H1 (cell line): ENCODE measurements around the gene GCC1. TPM values are rescaled to one million over a fixed set of nuclear protein-coding genes. Genes with fewer than 3 reads are reported as not detected.

Source experiments
- CTCF ChIA-PET: fragments of 300-600 bp; sonication (Branson Sonifier 250); formaldehyde crosslinking; loops from one replicate; lab custom pipeline; 2021; ENCODE audit not compliant: partially characterized antibody; lab: Charles Lee
- POLR2A ChIA-PET: fragments of 300-600 bp; sonication (Branson Sonifier 250); formaldehyde crosslinking; loops from one replicate; lab custom pipeline; 2021; ENCODE audit warnings: inconsistent platforms; ENCODE audit not compliant: partially characterized antibody; lab: Charles Lee
- DNase-seq, 2 experiments: peaks; one replicate each; pipeline versions ENCODE4 v3.0.0 to v3.0.0-alpha.2; 2010 to 2022; ENCODE audit warnings: low spot score in 2 of 2, low read depth in 1 of 2, mixed read lengths in 1 of 2
- FAIRE-seq: peaks from 2 replicates; lab custom pipeline; 2011; peaks lifted over from hg19 to GRCh38; lab: Jason Lieb, UNC
- H2AFZ ChIP-seq: 2 replicates; pipeline ENCODE4 v1.8.1; 2012; ENCODE audit warnings: low read length, inconsistent platforms
- H2AK5ac ChIP-seq: 2 replicates; pipeline ENCODE4 v1.6.1; 2013; ENCODE audit warnings: low read depth, low read length
- H2BK120ac ChIP-seq: replicated peaks from 2 replicates; pipeline ENCODE3; 2013; ENCODE audit warnings: low read depth, low read length, inconsistent platforms
- H2BK12ac ChIP-seq: 2 replicates; pipeline ENCODE4 v1.6.1; 2013; ENCODE audit warnings: low read depth, low read length
- H2BK15ac ChIP-seq: 2 replicates; pipeline ENCODE4 v1.6.1; 2013; ENCODE audit warnings: low read length
- H2BK20ac ChIP-seq: 2 replicates; pipeline ENCODE4 v1.6.1; 2013; ENCODE audit warnings: low read length
- H2BK5ac ChIP-seq: 2 replicates; pipeline ENCODE4 v1.6.1; 2013; ENCODE audit warnings: low read depth, low read length
- H3K14ac ChIP-seq: 2 replicates; pipeline ENCODE4 v1.6.1; 2013; ENCODE audit warnings: inconsistent platforms; ENCODE audit not compliant: insufficient read length
- H3K18ac ChIP-seq: 2 replicates; pipeline ENCODE4 v1.6.1; 2013; ENCODE audit warnings: low read length; ENCODE audit errors: extremely low read depth
- H3K23ac ChIP-seq: 2 replicates; pipeline ENCODE4 v1.6.1; 2013; ENCODE audit warnings: inconsistent platforms; ENCODE audit not compliant: insufficient read length
- H3K23me2 ChIP-seq: 2 replicates; pipeline ENCODE4 v1.6.1; 2013; ENCODE audit warnings: low read depth, low read length
- H3K27ac ChIP-seq: 2 replicates; pipeline ENCODE4 v1.6.1; 2011; ENCODE audit warnings: low read depth, low read length, inconsistent platforms
- H3K27me3 ChIP-seq, 4 experiments: replicated peaks in 1 of 4; 1 replicate in 1 of 4; 2 replicates in 3 of 4; pipeline versions ENCODE4 v1.6.1 to v1.8.1; 2011 to 2013; ENCODE audit warnings: low read length in 3 of 4, mild to moderate bottlenecking in 3 of 4, inconsistent platforms in 2 of 4, mixed read lengths in 2 of 4, moderate library complexity in 1 of 4; ENCODE audit not compliant: control insufficient read depth in 3 of 4, insufficient read depth in 3 of 4; ENCODE audit errors: extremely low read depth in 1 of 4
- H3K36me3 ChIP-seq, 4 experiments: 2 replicates each; pipeline versions ENCODE4 v1.6.1 to v1.8.1; 2011 to 2013; ENCODE audit warnings: mild to moderate bottlenecking in 4 of 4, low read length in 3 of 4, moderate library complexity in 2 of 4, control low read depth in 1 of 4, inconsistent platforms in 1 of 4; ENCODE audit not compliant: insufficient read depth in 4 of 4, control insufficient read depth in 2 of 4
- H3K4ac ChIP-seq: replicated peaks from 2 replicates; pipeline ENCODE3; 2013; ENCODE audit warnings: low read length, low read depth, mixed read lengths, inconsistent platforms; ENCODE audit not compliant: insufficient read length
- H3K4me1 ChIP-seq, 4 experiments: replicated peaks in 1 of 4; 1 replicate in 1 of 4; 2 replicates in 3 of 4; pipeline versions ENCODE4 v1.6.1 to v1.8.1; 2011 to 2013; ENCODE audit warnings: low read length in 3 of 4, inconsistent platforms in 2 of 4, mixed read lengths in 1 of 4; ENCODE audit not compliant: insufficient read depth in 4 of 4, control insufficient read depth in 3 of 4
- H3K4me2 ChIP-seq, 2 experiments: 2 replicates each; pipeline versions ENCODE4 v1.6.1 to v1.8.1; 2011 to 2013; ENCODE audit warnings: low read depth in 2 of 2, low read length in 2 of 2, control low read depth in 1 of 2, inconsistent platforms in 1 of 2, mild to moderate bottlenecking in 1 of 2; ENCODE audit not compliant: insufficient read depth in 1 of 2
- H3K4me3 ChIP-seq, 4 experiments: fragments of 200-600, 300-600 bp in 1 of 4; sonication (generic), shearing (Covaris generic), sonication (Bioruptor Twin) in 1 of 4; 2 replicates each; pipeline versions ENCODE4 v1.5.1 to v1.8.1; 2011 to 2016; ENCODE audit warnings: low read length in 4 of 4, low read depth in 3 of 4, control low read depth in 2 of 4, inconsistent platforms in 2 of 4, mild to moderate bottlenecking in 2 of 4, mixed read lengths in 1 of 4, moderate library complexity in 1 of 4; ENCODE audit not compliant: insufficient read depth in 2 of 4; ENCODE audit errors: extremely low read depth in 1 of 4
- H3K56ac ChIP-seq: replicated peaks from 2 replicates; pipeline ENCODE3; 2013; ENCODE audit warnings: low read depth, mild to moderate bottlenecking, mixed read lengths, low read length, inconsistent platforms; ENCODE audit not compliant: insufficient read length
- H3K79me1 ChIP-seq: 2 replicates; pipeline ENCODE4 v1.6.1; 2013; ENCODE audit warnings: low read depth, low read length, control low read depth
- H3K79me2 ChIP-seq, 2 experiments: 2 replicates each; pipeline versions ENCODE4 v1.6.1 to v1.8.1; 2012 to 2013; ENCODE audit warnings: low read length in 2 of 2, mild to moderate bottlenecking in 2 of 2, inconsistent platforms in 1 of 2; ENCODE audit not compliant: insufficient read depth in 2 of 2, control insufficient read depth in 1 of 2
- H3K9ac ChIP-seq, 4 experiments: replicated peaks in 1 of 4; 1 replicate in 1 of 4; 2 replicates in 3 of 4; pipeline versions ENCODE4 v1.6.1 to v1.8.1; 2011 to 2013; ENCODE audit warnings: low read depth in 3 of 4, low read length in 3 of 4, control low read depth in 2 of 4, mild to moderate bottlenecking in 2 of 4, moderate library complexity in 2 of 4, inconsistent platforms in 1 of 4; ENCODE audit errors: extremely low read depth in 1 of 4
- H3K9me3 ChIP-seq, 2 experiments: 2 replicates each; pipeline versions ENCODE4 v1.6.1 to v1.8.1; 2012 to 2013; ENCODE audit warnings: mild to moderate bottlenecking in 2 of 2, moderate library complexity in 2 of 2, control low read depth in 1 of 2, inconsistent platforms in 1 of 2, low read depth in 1 of 2, low read length in 1 of 2, mixed read lengths in 1 of 2; ENCODE audit not compliant: insufficient read depth in 2 of 2
- H4K20me1 ChIP-seq, 2 experiments: replicated peaks in 1 of 2; 2 replicates each; pipeline versions ENCODE3 to v1.8.1; 2011 to 2013; ENCODE audit warnings: inconsistent platforms in 2 of 2, low read length in 2 of 2, mild to moderate bottlenecking in 1 of 2; ENCODE audit not compliant: insufficient read depth in 2 of 2, control insufficient read depth in 1 of 2
- H4K5ac ChIP-seq: 2 replicates; pipeline ENCODE4 v1.6.1; 2013; ENCODE audit warnings: low read length, low read depth, mixed read lengths, inconsistent platforms; ENCODE audit not compliant: insufficient read length
- H4K8ac ChIP-seq: 2 replicates; pipeline ENCODE4 v1.8.0; 2013; ENCODE audit warnings: mild to moderate bottlenecking, moderate library complexity, low read length, inconsistent platforms; ENCODE audit not compliant: insufficient read depth; ENCODE audit errors: extremely low read depth
- H4K91ac ChIP-seq: replicated peaks from 2 replicates; pipeline ENCODE3; 2013; ENCODE audit warnings: low read length, mixed read lengths, inconsistent platforms; ENCODE audit not compliant: insufficient read length
- BACH1 ChIP-seq: IDR thresholded peaks from 2 replicates; pipeline ENCODE4 v1.6.1; 2012; ENCODE audit warnings: low read length, improper control_type of control experiment
- CBX8 ChIP-seq: fragments of 300-800, 300-1000 bp; sonication (generic); IDR thresholded peaks from 2 replicates; pipeline ENCODE4 v1.7.1; 2016; ENCODE audit warnings: low read depth, low read length, borderline replicate concordance
- CTBP2 ChIP-seq: IDR thresholded peaks from 2 replicates; pipeline ENCODE4 v1.7.0; 2011; ENCODE audit warnings: borderline replicate concordance, mild to moderate bottlenecking, moderate library complexity, mixed read lengths, low read length; ENCODE audit not compliant: insufficient read depth, insufficient read length
- JUND ChIP-seq: IDR thresholded peaks from 2 replicates; pipeline ENCODE4 v1.6.1; 2011; ENCODE audit warnings: mild to moderate bottlenecking, improper control_type of control experiment, low read length
- RAD21 ChIP-seq, 2 experiments: IDR thresholded peaks in 1 of 2; conservative IDR thresholded peaks in 1 of 2; 2 replicates each; pipeline ENCODE4 v1.6.1; 2011; ENCODE audit warnings: low read depth in 2 of 2, low read length in 2 of 2, improper control_type of control experiment in 1 of 2, inconsistent platforms in 1 of 2, mild to moderate bottlenecking in 1 of 2, moderate library complexity in 1 of 2
- SIN3A ChIP-seq, 2 experiments: IDR thresholded peaks in 1 of 2; conservative IDR thresholded peaks in 1 of 2; 2 replicates each; pipeline ENCODE4 v1.6.1; 2011 to 2012; ENCODE audit warnings: low read length in 2 of 2, improper control_type of control experiment in 1 of 2, low read depth in 1 of 2, mild to moderate bottlenecking in 1 of 2
- TEAD4 ChIP-seq: IDR thresholded peaks from 2 replicates; pipeline ENCODE4 v1.6.1; 2012; ENCODE audit warnings: low read depth, low read length, inconsistent platforms, mixed read lengths
- WGBS, 2 experiments: shearing (Covaris generic) in 1 of 2; methylation state at CpG; one replicate each; pipeline versions ENCODE4 v1.1.6 to v1.1.7; 2013 to 2015; ENCODE audit warnings: low lambda C conversion rate in 2 of 2, mixed read lengths in 2 of 2, inconsistent platforms in 1 of 2, low coverage in 1 of 2, missing lambda C conversion rate in 1 of 2; ENCODE audit not compliant: insufficient replicate concordance in 2 of 2, insufficient coverage in 1 of 2, insufficient read length in 1 of 2; ENCODE audit errors: extremely low coverage in 1 of 2, missing lambda C conversion rate in 1 of 2; 5-methylcytosine and 5-hydroxymethylcytosine counted together
- polyA plus RNA-seq, 7 experiments: library from polyadenylated mRNA; depleted of rRNA in 3 of 7; stranded (reverse) in 5 of 7; unstranded in 2 of 7; fragments of >200 nt in 5 of 7; fragments of 200-250 nt in 2 of 7; gene quantifications; 1 replicate in 5 of 7; 2 replicates in 1 of 7; 4 replicates in 1 of 7; pipeline versions ENCODE4 v1.2.1 to v1.2.3, GENCODE V29; 2011 to 2013; ENCODE audit warnings: missing spikeins in 2 of 7, mixed read lengths in 2 of 7
- total RNA-seq: library from RNA; stranded (reverse); fragmentation: NEBNext Ultra II Directional; extraction: Animal tissue kit (Norgen Biotek cat#: 25700); gene quantifications from 2 replicates; pipeline ENCODE4 v1.2.1, GENCODE V29; 2021
- TF ChIP-seq, protein P1 (sequence below), 3 experiments: IDR thresholded peaks; 1 replicate in 2 of 3; 2 replicates in 1 of 3; pipeline versions ENCODE4 v1.5.1 to v1.6.1; 2011; ENCODE audit warnings: low read length in 3 of 3, mild to moderate bottlenecking in 3 of 3, inconsistent platforms in 2 of 3, low read depth in 1 of 3, moderate library complexity in 1 of 3; ENCODE audit not compliant: insufficient read depth in 1 of 3; ENCODE audit errors: control extremely low read depth in 1 of 3
- TF ChIP-seq, protein P2 (sequence below): IDR thresholded peaks from 2 replicates; pipeline ENCODE4 v1.6.1; 2012; ENCODE audit warnings: inconsistent platforms

The GCC1 gene
- total and polyA plus RNA-seq, 2 of the 8 experiments (the other 6 are each of a cell fraction or from before 2014, with no cell fraction given): 3.3 to 15.0 TPM

DNA sequence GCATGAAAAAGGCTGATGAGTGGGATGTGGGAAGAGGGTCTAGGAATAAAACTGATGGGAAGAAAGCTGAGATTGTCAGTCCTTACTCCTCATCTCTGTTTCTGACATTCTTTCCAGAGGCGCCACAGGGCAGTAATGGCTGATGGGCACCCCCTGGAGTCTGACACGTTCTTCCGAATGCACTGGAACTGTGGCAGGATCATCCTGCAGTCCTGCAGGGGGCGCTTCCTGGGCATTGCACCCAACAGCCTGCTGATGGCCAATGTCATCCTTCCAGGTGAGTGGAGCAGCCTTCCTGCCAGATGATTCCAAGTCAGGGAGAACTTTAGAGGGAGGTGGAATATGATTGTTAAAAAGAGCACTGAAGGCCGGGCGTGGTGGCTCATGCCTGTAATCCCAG, 12.9 kb upstream of the GCC1 start:
- Histone ChIP-seq H2BK5ac (no peak overlapping the region), H2BK20ac (no peak overlapping the region), H3K4ac (no peak overlapping the region), H3K27ac (no peak overlapping the region), H3K56ac (no peak overlapping the region), H4K20me1 (peaks cover 0 to 1% of the 10 kb centered on the region in 2 experiments), H3K9me3 (no peaks in the 10 kb centered on the region), H3K23me2 (no peaks in the 10 kb centered on the region), H3K79me1 (no peaks in the 10 kb centered on the region), H3K27me3 (no peaks in the 10 kb centered on the region; a peak in 2 of 7 replicates), H4K5ac (no peak overlapping the region), H4K8ac (no peak overlapping the region), H3K4me2 (no peak overlapping the region), H3K4me1 (peaks cover 0 to 3% (median 1%) of the 10 kb centered on the region in 4 experiments; a peak in 2 of 7 replicates), H3K4me3 (no peak overlapping the region), H3K14ac (no peak overlapping the region), H2BK12ac (no peak overlapping the region), H3K18ac (no peak overlapping the region), H2BK120ac (no peak overlapping the region), H2AK5ac (no peak overlapping the region), H3K36me3 (no peaks in the 10 kb centered on the region), H2AFZ (0 out of 2 replicates have a peak overlapping the region, but pooled peaks have one; percentile 89), H2BK15ac (no peak overlapping the region), H3K9ac (no peak overlapping the region), H3K79me2 (no peaks in the 10 kb centered on the region), H3K23ac (no peak overlapping the region), H4K91ac (no peak overlapping the region)
- ChIA-PET CTCF (interaction anchor here (0.7 to 4.7 kb wide), 17 partner anchors 9 to 611 kb away, joined by 3 to 33 read pairs (median 4); partner anchors contain the start of genes ARF5, GCC1 and PAX4), POLR2A (interaction anchor here (0.8 to 1.1 kb wide), 2 partner anchors 9 to 13 kb away, joined by 3 to 5 read pairs; partner anchors contain the start of gene GCC1)
- FAIRE-seq (peak; percentile 75), DNase-seq (peak in 1 of 2 experiments; percentile 86)
- WGBS, 2 experiments: 33% methylated on average over 6 of the region's 6 CpGs; no CpG with 5 or more reads in 1 of the 2 experiments
- TF ChIP-seq SIN3A (conservative IDR thresholded peaks at IDR 0.05 in 1 of 2, IDR thresholded peaks at IDR 0.05 in 1 of 2; ENCODE audit: low read depth in 1 of 2, low read length in 2 of 2): 0 out of 4 replicates have a peak, but pooled peaks of 1 of the 2 experiments have one; percentile 37
- TF ChIP-seq, protein P1, sequence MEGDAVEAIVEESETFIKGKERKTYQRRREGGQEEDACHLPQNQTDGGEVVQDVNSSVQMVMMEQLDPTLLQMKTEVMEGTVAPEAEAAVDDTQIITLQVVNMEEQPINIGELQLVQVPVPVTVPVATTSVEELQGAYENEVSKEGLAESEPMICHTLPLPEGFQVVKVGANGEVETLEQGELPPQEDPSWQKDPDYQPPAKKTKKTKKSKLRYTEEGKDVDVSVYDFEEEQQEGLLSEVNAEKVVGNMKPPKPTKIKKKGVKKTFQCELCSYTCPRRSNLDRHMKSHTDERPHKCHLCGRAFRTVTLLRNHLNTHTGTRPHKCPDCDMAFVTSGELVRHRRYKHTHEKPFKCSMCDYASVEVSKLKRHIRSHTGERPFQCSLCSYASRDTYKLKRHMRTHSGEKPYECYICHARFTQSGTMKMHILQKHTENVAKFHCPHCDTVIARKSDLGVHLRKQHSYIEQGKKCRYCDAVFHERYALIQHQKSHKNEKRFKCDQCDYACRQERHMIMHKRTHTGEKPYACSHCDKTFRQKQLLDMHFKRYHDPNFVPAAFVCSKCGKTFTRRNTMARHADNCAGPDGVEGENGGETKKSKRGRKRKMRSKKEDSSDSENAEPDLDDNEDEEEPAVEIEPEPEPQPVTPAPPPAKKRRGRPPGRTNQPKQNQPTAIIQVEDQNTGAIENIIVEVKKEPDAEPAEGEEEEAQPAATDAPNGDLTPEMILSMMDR (IDR thresholded peaks at IDR 0.05; ENCODE audit: control extremely low read depth in 1 of 3, insufficient read depth in 1 of 3, low read depth in 1 of 3, low read length in 3 of 3): peak; percentile 94 to 97 (median 96)
- no peak for TF ChIP-seq BACH1
- TF ChIP-seq RAD21 (IDR thresholded peaks at IDR 0.05 in 1 of 2, conservative IDR thresholded peaks at IDR 0.05 in 1 of 2; ENCODE audit: low read depth in 2 of 2, low read length in 2 of 2): peak; percentile 70 to 71
- TF ChIP-seq, protein P2, sequence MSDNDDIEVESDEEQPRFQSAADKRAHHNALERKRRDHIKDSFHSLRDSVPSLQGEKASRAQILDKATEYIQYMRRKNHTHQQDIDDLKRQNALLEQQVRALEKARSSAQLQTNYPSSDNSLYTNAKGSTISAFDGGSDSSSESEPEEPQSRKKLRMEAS: peak; percentile 56
- TF ChIP-seq CTBP2: no peak
- TF ChIP-seq CBX8: no peak
- peak; percentile 65; the same call in 1 of the 2 replicates for TF ChIP-seq TEAD4
- no peak for TF ChIP-seq JUND
